NCI-H2196 (cell line): ENCODE results near the gene VPS26A.
A peak's percentile ranks its signal among the peaks of the same experiment; 100 is the strongest.
"Not testable (repeated sequence)": the region's sequence is repeated elsewhere in the genome, so short reads cannot be mapped to it uniquely, and the experiment has no call there.

ENCODE experiments used
- DNase-seq: peaks from one replicate; lab custom pipeline; 2025; ENCODE audit not compliant: unreplicated experiment; lab: John Stamatoyannopoulos, UW

Gene VPS26A

DNA sequence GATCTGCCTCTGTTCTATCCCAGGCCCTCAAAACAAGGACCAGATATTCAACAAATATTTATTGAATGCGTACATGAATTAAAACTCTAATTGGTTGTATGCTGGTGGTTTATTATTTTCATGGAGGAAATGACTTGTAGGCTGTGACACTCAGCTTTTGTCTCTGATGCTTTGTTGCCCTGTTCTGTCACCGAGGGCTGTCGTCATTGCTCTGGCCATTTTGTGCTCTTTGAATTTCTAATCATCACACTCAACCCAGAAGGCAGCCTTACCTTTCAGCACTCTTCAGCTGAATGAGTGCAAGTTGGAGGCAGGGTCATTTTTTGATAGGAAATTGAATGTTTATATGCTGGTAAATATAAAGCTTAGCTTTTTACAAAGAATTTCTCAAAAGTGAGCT is 21.5 kb upstream of the VPS26A start:
- no peak for DNase-seq

DNA sequence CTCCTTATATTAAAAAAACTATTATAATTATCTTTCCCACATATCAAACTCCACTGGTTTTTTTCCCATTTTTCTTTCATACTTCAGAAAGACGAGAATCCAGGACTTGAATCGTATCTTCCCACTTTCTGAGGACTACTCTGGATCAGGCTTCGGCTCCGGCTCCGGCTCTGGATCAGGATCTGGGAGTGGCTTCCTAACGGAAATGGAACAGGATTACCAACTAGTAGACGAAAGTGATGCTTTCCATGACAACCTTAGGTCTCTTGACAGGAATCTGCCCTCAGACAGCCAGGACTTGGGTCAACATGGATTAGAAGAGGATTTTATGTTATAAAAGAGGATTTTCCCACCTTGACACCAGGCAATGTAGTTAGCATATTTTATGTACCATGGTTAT is 20.2 kb upstream of the VPS26A start:
- DNase-seq: no peak

DNA sequence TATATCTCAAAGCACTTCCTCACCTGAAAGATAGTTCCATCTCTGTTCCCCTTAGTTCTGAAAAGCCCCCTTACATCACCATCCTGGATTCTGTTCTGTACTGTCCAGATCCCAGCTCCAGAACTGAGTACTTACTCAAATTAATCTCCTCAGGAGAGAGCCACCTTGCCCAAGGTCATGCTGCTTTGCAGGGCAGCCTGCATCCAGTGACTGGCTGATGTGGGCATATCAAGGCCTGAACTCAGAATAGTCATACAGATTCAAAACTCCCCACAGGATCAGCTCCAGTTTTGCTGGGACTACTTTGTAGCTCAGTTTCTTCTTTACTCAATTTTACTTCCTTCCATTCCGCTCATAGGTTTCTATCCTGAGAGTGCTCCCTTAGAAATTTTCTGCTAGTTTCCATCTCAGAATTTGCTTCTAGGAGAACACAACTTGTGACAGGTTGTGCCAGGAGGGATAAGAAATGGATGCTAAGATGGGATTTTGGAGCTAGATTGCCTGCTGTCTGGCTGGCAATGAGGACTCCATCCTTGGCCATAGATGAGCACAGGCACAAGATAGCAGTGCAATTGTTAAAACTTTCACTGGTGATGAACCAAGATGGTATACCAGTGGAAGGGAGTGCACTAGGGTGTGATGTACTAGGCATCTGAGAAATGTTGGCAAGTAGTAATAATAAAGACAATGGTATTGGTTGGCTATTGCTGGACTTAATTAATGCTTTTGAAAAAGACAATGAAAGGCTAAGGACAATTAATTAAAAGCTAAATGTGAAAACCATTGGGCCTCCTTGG is 18.8 kb upstream of the VPS26A start:
- no peak for DNase-seq

DNA sequence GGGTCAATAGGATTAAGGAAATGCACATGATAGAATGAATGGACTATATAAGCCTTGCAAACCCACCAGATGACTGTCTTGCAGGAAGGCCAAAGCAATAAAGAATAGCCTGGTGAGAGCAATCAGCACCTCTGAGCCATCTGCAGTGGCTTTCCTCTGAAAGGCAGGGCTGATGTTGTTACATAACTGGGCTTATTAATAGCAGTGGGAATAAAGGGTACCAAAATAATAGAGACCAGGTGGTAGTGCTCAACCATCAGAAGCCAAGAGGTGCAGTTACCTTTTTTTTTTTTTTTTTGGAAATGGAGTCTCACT is 16.8 kb upstream of the VPS26A start:
- no peak for DNase-seq

DNA sequence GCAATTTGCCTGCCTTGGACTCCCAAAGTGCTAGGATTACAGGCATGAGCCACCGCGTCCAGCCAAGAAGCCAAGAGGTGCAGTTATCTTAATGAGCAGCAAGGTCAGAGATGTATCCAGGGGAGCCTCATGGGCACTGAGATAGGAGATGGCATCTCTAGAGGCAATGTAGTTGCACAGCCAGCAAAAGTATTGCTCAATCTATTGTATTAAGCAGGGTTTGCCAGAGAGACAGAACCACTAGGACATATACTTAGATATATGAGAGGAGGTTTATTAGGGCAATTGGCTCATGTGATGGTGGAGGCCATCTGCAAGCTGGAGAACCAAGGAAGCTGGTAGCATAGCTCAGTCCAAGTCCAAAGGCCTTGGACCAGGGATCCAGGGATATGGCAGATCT is 16.3 kb upstream of the VPS26A start:
- DNase-seq: no peak

DNA sequence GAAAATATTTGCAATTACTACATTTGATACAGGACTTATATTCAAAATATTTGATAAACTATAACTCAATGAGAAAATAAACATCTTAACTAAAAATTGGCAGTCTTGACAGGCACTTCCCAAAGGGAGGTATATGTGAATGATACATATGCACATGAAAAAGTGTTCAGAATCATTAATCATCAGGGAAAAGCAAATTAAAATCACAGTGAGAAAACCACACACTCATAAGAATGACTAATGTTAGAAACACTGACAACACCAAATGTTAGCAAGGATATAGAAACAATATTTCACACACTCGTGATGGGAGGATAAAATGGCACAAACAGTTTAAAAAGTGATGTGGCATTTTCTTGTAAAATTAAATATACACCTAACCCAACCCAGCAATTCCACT is 4.1 kb upstream of the VPS26A start:
- DNase-seq: no peak

DNA sequence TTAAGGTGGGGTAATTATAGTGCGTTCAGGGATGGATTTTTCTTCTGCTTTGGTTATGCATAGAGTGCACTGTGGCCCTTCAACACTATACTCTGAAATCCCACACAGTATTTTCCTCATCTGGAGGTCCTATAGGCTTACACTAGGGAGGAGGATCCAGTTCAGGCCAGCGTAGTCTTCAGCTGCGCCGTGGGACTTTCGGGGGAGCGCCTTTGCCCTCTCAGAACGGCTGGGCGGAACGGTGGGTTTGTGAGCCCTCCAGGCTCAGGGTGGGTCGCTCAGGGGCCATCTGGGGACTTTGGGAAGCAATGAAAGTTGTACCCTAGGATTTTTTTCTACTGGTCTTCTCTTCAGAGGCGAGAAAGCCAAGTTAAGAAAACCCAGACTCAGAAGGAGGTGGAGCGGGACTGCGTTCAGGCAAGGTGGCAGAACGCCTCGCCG is 652 bp upstream of the VPS26A start:
- peak; percentile 20 for DNase-seq

DNA sequence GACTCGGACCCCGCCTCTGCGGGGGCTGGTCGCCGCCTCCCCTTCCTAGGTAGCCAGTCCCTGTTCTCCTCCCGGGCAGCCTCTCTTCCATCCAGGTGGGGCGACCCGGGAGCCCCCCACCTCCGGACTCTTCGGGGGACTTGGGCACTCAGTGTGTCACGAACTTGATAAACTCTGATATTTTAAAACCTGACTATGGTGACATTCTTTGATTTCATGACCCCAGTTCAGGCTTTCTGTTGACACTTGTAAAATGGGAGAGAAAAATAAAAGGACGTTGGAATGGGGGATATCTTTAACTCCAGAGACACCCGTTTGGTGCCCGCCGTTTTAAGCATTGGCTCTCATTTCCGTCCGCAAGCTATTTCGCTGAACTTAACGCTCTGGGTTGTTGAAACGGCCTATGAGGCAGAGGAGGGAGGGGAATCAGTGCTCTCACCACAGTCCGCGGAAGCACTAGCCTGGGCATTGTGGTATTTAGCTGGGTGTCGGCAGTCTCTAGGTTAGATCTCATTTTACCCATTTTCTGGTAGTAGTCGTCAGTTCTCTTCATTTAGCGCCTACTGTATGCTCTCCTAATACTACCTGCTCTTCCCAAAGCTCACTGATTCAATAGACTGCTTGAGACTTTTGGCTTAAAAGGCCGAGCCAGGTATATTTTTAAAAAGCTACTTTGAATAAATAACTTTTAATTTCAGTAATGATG is 738 bp downstream of the VPS26A start:
- DNase-seq: no peak

DNA sequence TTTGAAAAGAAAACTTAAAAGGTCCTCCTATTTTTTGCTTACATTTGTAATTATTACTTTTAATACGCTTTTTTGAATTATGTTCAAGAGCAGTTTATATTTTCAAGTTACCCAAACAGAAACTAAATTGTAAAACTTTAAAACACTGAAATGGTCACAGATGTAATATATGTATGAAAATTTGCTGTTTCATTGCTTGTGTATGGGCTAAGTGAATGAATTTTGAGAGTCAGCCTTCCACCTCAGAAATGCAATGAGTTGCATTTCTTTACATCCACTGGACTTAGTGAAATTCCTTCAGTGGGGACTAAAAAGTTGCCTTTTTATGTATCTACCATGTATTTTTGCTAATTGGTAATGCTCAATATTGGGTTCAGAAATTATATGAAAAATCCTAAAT is 1.6 kb downstream of the VPS26A start:
- no peak for DNase-seq

DNA sequence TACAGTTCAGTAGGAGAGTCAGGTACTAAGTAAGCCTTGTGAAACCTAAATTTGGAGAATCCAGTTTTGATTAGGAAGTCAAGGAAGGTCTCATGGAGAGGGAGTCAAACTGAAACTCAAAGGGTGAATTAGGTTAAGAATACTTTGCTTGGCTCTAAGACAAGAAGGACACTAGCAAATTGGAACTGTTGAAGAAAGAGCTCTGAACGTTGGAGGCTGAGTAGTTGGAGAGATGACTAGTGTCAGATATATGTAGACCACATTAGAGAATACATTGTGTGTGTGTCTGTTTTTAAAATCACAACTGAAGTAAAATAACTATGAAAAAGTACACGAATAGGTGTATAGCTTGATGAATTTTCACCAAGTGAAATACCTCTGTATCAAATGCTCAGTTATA is 6.3 kb downstream of the VPS26A start:
- DNase-seq: no peak

DNA sequence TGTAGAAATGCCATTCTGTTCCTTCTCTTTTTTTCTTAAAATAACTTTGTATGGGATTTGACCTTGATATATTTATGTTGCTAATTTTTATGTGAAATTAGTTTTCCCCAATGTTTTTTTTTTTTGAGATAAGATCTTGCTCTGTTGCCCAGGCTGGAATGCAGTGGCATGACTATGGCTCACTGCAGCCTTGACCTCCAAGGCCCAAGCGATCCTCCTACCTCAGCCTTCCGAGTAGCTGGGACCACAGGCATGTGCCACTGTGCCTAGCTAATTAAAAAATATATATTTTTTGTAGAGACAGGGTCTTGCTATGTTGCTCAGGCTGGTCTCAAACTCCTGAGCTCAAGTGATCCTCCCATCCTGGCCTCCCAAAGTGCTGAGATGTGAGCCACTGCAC is 16.0 kb downstream of the VPS26A start:
- no peak for DNase-seq

DNA sequence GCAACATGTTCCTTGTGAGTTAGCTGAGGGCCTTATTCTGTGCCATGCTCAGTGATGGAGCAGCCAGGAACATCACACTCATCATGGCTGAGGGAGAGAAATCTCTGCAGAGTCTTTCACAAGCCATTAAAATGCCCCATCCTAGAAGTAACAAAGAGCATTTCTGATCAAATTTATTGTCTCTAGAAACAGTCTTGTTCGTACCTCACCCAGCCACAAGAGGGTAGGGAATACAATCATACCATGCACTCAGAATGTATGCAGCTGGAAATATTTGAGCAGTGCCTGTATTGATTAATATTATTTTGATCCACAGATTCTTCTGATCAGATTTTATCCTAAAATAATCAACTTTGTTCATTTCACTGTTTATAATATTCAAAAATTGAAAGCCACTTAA is 17.3 kb downstream of the VPS26A start:
- DNase-seq: no peak

DNA sequence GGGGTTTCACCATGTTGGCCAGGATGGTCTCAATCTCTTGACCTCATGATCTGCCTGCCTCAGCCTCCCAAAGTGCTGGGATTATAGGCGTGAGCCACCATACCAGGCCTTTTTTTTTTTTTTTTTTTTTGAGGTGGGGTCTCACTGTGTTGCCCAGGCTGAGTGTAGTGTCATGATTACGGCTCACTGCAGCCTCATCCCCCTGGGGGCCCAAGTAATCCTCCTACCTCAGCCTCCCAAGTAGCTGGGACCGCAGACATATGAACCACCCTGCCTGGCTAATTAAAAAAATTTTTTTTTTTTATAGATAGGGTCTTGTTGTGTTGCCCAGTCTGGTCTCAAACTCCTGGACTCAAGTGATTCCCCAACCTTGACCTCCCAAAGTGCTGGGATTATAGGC is 18.1 kb downstream of the VPS26A start:
- not testable (repeated sequence) for DNase-seq

DNA sequence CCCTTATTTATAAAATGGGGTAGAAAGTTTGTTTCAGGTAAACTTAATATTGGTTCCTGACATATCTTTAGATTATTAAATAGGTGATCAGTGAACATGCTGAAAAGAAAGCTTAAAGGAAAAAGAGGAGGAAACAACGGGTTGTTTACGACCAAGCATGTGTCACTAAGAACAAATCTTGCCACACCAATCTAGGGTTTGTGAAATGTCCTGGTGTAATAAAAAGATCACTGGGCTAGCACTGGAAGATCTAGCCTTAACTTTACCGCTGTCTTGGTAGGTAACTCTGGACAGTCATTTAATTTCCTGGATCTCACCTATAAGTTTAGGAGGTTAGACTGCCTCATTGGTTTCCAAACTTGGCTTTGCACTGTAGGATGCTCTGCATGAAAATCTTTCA is 19.0 kb downstream of the VPS26A start:
- no peak for DNase-seq

DNA sequence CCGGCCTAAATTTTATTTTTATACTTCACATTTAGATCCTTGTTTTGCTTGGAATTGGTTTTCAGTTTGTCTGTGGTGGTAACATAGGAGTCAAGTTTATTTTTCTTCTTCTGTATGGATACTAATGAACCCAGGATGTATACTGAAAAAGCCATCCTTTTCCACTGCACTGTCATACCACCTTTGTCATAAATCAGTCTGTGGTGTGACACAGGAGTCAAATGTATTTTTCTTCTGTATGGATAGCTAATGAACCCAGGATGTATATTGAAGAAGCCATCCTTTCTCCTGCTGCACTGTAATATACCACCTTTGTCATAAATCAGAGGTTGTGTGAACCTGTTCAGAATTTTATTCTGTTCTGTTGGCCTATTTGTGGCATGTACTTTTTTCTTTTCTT is 21.4 kb downstream of the VPS26A start:
- no peak for DNase-seq

DNA sequence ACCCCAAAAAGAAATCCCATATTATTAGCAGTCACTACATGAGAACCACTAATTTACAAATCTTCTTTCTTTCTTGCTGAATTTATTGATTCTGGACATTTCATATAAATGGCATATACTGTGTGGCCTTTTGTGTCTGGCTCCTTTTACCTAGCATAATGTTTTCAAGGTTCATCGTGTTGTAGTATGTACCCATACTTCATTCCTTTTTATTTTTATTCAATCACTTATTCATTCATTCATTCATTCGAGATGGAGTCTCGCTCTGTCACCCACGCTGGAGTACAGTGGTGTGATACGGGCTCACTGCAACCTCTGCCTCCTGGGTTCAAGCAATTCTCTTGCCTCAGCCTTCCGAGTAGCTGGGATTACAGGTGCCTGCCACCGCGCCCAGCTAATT is 21.9 kb downstream of the VPS26A start:
- DNase-seq: no peak

DNA sequence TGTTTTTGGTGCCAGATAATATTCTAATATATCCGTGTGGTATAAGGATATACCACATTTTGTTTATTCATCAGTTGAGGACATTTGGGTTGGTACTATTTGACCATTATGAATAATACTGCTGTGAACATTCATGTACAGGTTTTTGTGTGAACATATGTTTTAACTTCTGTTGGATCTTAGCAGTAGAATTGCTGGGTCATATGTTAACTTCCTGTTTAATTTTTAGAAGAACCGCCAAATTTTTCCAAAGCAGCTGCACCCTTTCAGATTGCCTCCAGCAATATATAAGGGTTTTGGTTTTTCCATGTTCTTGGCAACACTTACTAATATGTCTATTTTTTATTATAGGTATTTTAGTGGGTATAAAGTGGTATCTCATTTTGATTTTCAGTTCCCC is 22.8 kb downstream of the VPS26A start:
- DNase-seq: no peak

DNA sequence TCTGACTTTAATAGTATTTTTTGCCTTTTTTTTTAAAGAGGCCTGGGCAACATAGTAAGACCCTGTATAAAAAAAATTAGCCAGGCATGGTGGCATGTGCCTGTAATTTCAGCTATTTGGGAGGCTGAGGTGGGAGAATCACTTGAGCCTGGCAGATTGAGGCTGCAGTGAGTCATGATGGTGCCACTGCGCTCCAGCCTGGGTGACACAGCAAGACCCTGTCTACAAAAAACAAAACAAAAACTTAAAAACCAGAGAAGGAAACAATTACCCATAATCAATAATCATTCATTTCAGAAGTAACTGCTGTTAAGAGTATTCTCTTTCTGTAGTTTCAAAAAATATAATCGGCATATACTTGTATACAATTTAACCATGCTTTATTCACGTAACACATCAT is 28.0 kb downstream of the VPS26A start:
- no peak for DNase-seq

DNA sequence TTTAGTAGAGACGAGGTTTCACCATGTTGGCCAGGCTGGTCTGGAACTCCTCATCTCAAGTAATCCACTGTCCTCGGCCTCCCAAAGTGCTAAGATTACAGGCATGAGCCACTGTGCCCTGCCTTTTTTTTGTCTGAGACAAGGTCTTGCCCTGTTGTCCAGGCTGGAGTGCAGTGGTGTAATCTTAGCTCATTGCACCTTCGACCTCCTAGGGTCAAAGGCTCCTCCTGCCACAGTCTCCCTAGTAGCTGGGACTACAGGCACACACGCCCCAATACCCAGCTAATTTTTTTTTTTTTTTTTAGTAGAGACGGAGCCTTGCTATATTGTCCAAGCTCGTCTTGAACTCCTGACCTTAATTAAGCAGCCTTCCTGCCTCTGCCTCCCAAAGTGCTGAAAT is 29.2 kb downstream of the VPS26A start:
- DNase-seq: no peak

DNA sequence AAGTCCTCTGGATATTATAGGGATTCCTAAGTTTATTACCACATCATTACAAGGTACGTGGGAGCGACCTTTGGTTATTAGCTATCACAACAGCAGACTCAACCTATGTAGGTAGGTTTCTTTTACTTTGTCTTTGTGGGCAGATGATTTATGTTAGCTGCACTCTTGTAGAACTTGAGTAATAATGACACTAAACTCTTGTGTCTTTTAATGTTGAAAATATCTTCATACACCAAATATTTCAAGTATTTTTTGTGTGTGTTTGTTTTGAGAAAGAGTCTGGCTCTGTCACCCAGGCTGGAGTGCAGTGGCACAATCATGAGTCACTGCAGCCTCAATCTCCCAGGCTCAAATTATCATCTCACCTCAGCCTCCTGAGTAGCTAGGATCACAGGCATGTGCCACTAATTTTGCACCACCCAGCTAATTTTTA is 36.8 kb downstream of the VPS26A start:
- DNase-seq: no peak

DNA sequence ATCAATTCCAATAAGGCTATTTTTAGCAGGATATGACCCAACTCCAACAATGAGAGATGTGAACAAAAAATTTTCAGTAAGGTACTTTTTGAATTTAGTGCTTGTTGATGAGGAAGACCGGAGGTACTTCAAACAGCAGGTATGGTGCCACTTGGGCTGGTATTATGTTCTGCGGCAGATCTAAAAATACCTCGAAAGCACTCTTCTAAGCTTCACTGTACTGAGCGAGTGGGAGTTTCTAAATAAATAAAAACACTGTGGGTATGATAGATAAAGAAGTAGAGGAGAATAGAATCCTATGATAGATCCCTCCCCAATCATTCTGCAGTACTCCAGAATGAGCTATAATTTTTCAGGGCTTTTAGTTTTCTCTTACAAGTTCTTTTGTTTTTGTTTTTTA is 44.5 kb downstream of the VPS26A start:
- DNase-seq: no peak

DNA sequence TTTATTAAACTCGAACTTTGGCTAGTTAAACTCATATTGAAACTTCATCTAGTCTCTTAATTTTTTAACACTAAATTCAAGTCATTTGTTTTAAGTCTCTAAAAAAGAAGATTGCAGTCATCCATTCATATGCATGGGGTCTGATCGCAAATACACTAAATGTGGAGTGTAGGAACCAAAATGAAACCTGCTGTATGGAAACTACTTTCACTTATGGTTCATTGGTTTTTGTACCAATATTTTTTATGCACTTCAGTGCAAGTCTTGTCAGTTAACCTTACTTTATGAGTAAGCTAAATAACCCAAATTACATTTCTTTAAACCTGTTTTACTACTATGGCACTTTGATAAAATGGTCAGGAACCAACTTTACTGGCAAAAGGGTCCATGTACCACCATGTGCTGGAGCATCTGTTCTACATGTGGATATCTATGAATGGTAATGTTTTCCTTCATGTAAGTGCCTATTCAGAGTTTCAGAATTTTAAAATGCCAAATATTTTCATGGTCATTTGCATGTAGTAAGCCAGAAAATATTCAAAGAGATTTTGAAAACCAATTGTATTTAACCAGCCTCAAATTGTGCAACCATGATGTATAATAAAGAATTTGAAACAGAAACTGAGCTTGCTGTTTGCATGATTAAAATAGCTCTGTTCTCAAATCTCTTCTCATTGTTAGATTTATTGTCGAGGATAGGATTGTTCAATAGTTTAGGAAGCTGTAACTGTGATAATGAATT is 48.4 kb downstream of the VPS26A start:
- DNase-seq: no peak
